GM23248 (cell line): Measurements from ENCODE around the gene TSHZ2.

ENCODE experiments used
- EZH2 ChIP-seq: fragments of 200-600 bp; sonication (generic); IDR thresholded peaks from 2 replicates; pipeline ENCODE4 v1.6.1; 2018; ENCODE audit warnings: antibody characterized with exemption, mild to moderate bottlenecking; ENCODE audit not compliant: insufficient read depth, poor library complexity, severe bottlenecking
- EZH2phosphoT487 ChIP-seq: fragments of 200-600 bp; sonication (generic); IDR thresholded peaks from 2 replicates; pipeline ENCODE4 v1.6.1; 2018; ENCODE audit warnings: antibody characterized with exemption, moderate library complexity, mild to moderate bottlenecking, low read depth; ENCODE audit not compliant: insufficient read depth

DNA sequence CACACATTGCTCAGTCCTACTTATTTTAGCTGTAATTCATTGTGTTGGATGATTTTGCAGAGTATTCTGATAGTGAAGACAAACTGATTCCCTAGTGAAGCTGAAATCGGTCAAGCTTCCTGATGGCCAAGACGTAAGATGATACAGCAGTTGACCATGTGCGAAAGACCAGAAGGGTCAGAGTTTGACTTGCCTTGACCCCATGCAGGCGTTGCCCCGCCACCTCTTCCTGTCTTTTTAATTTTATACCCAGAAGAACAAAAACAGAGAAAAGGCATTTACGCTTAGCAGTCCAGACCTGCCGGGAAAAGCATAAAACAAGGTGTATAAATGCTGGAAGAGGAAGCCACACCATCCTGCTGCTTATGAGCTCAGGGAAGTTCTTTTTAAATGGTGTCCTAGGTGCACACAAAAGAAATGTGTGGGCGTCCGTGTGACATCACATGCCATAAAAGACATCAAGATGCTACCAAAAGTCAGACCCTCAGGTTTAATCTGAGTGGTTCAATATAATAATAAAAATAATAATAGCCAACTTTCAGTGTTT is 32.2 kb downstream of the TSHZ2 start:
- TF ChIP-seq EZH2 (no peak), EZH2phosphoT487 (no peak)
